Ishikawa (cell line): ENCODE results near the gene CDCA5.

Experiments used
- EP300 ChIP-seq: IDR thresholded peaks from 2 replicates; pipeline ENCODE4 v1.6.1; 2012; ENCODE audit warnings: borderline replicate concordance
- TF ChIP-seq, protein P1 (sequence below): IDR thresholded peaks from 2 replicates; pipeline ENCODE4 v1.6.1; 2012
- TF ChIP-seq, protein P2 (sequence below): IDR thresholded peaks from 2 replicates; pipeline ENCODE4 v1.6.1; 2012

DNA sequence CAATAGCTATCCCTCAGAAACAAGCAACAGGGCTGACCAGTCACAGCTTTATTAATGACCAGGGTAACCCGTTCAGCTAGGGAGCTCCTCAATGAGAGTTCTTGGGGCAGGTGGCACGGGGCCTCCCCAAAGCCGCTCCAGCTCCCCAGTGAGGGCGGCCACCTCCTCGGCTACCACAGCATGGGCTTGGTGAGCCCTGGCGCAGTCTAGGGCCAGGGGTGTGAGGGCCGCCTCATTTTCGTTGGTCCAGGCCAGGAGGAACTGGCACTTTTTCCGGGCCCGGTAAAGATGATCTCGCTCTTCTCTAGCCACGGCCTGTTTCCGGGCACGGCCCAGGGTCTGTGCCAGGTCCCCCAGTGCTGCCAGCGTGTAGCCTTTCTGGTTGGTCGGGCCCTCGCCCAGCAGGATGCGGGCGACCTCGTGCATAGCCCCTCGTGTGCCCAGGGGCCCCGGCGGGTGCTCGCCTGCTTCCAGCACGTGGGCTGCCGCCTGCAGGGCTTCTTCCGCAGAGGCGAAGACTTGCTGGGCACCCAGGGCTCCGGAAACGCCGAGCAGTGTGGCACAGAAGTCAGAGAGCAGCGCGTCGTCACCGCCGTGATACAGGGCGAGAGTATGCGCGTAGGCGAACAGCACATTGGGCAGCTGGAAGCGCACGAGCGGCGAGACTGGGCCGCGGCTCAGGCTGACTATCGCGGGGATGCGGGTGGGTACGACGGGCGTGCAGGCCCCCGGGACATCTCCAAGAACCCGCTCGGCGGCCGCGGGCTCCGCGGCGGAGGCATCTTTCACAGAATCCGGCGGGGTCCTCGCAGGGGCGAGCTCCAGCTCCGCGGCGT lies 32.7 kb upstream of the CDCA5 start:
- no peak for TF ChIP-seq EP300
- TF ChIP-seq, protein P1, sequence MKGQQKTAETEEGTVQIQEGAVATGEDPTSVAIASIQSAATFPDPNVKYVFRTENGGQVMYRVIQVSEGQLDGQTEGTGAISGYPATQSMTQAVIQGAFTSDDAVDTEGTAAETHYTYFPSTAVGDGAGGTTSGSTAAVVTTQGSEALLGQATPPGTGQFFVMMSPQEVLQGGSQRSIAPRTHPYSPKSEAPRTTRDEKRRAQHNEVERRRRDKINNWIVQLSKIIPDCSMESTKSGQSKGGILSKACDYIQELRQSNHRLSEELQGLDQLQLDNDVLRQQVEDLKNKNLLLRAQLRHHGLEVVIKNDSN: peak; percentile 50; the same call in 1 of the 2 replicates
- TF ChIP-seq, protein P2, sequence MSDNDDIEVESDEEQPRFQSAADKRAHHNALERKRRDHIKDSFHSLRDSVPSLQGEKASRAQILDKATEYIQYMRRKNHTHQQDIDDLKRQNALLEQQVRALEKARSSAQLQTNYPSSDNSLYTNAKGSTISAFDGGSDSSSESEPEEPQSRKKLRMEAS: peak; percentile 98
